ENCODE results near the gene ANXA11.

ANXA11 gene

DNA sequence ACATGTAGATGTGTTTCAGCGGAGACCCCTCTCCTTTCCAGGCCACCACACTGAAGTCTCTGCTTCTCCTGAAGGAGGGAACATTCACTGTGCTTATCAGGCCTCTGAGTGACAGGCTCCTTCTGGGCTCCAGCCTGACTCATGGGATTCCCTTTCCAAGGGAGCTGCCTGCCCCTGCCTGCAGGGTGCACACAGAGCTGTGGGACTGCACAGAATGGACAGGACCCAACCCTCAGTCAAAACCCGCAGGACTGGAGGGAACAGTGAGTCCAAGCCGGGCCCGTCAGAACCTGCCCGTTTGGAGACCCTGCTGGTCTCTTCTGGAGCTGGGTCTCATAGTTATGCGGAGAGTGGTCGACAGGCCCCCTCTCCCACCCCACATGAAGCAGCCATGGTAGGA is 40.2 kb downstream of the ANXA11 start:
- DNase-seq (ENCODE audit: low read depth), result no peak

DNA sequence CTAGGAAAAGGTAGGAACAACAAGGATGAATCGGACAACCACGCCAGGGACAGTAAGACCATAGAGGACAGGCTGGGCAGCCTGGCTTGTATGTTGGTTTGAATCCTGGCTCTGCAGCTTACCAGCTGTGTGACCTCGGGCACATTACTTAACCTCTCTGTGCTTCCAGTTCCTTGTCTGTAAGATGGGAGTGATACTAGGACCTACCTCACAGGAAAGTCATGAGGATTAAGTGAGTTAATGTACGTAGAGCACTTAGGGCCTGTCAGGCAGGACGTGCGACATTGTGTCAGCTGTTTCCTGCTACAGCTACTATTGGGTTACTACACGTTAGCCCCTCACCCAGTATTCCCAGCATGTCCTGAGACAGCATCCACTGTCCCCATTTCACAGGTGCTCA is 40.7 kb downstream of the ANXA11 start:
- DNase-seq (ENCODE audit: low read depth), result no peak

- no peak for DNase-seq (ENCODE audit: low read depth)
Observed at GRCh38 chr10:80163741-80164341, 41.5 kb downstream of the ANXA11 start.

DNA sequence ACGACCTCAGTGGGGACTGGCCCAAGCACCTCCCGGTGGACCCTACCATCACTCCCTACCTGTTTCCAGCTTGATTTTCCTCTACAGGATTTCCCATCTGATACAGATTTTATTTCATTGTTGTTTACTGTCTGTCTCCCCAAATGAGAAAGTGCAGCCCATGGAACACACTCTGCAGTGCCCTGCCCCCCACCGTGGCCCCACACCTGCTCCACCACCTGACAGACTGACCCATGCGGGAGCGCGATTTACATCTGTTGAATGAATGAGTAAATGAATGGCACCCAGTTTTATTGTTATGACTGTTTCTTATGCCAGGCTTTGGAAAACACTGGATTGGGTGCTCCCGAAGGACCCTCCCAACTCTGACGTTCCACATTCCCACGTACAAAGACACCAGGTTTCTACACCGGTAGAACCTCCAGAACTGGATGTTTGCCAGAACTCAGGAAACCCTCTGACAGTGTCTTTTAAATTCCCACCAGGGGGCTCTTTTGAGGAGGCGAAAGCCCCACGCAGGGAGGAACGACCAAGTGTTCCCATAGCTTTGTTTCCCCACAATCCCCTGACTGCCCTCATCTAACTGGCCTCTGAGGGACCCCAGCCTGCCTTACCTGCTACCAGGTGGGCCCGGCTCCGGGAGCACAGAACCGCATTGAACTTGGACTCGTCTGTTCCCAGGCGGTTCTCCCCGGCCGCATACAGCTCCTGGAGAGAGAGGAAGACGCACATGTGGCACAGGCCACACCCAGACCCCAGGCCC is 43.8 kb downstream of the ANXA11 start:
- DNase-seq (ENCODE audit: low read depth), result no peak

- no peak for DNase-seq (ENCODE audit: low read depth)
Observed at GRCh38 chr10:80160361-80161320, 44.7 kb downstream of the ANXA11 start.

DNA sequence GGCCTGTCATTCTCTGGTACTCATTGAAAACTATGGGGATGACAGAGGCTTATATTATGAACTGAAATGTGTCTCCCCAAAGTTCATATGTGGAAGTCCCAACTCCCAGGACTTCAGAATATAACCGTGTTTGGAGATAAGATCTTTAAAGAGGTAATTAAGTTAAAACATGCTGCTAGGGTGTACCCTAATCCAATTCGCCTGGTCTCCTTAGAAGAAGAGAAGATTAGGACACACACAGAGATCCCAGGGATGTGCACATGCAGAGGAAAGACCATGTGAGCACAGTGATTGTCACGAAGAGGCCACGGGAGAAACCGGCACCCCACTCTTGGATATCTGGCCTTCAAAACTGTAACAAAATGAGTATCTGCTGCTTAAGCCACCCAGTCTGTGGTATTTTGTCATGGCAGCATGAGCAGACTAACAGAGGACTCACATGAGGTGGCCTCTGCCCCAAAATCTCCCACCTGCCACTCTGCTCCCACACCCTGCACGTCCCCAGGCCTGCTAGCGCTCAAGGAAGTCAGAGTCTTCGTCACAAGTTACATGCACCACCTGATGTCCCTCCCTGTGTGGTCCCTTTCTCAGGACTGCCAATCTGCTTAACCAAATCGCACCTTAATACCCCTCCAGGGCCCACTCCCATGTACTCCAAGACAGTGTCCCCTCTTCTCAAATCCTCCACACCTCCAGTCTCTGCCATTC is 46.0 kb downstream of the ANXA11 start:
- no peak for DNase-seq (ENCODE audit: low read depth)

DNA sequence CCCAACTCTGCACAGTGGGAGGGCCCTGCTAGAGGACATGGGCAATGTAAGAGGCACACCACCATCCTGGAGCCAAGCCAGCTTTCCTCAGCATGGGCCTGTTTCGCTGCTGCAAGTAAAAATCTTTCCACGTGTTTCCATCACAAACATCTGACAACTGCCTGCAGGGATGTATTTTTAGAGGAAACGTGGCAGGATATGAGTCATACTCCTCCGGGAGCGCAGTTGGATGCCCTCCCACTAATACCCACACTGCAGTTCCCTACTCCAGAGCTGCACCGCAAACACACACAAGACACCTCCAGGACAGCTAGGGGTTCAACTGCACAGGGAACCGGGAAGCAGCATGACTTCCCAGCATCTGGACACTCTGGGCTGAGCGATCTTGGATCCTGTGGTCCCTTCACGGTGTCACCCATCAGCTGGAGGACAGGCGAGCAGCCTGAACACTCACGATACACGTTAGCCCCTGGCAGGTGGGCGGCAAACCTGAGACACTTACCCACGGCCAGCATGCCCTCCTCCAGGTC is 46.7 kb downstream of the ANXA11 start:
- DNase-seq (ENCODE audit: low read depth), result no peak

DNA sequence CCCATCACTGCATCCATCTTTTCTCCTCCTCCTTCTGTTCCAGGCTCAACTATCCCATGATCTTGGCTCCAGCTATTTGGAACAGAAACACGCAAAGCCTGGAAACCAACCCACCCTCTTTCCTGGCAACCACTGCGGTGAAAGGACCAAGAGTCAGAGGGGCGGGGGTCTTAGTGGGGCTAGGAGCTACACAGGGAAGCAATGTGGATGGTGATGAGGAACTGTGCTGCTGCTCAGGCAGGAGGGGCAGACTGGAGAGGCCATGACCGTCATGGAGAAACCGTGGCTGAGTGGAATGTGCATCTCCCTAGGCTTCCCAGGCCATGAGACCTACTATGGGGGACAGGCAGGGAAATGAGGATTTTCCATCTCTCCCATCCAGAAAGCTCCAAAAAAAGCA is 47.2 kb downstream of the ANXA11 start:
- DNase-seq (ENCODE audit: low read depth), result no peak

- no peak for DNase-seq (ENCODE audit: low read depth)
Observed at GRCh38 chr10:80157561-80157960, 47.8 kb downstream of the ANXA11 start.

DNA sequence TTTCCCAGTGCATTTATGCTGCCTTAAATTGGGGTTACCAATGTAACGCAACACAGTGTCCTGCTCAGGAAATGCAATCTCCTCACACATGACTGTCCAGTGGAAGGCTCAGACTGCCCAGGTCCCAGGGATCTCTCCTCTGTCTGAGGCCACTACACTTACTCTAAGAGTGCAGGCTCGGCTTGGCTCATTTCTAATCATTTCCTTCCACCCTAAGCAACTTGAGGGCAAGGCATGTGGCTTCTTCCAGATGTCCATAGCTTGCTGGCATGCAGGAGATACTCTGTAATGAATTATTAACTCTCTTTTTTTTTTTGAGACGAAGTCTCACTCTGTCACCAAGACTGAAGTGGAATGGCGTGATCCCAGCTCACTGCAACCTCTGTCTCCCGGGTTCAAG is 49.1 kb downstream of the ANXA11 start:
- DNase-seq (ENCODE audit: low read depth), result no peak

- no peak for DNase-seq (ENCODE audit: low read depth)
Observed at GRCh38 chr10:80155696-80156215, 49.6 kb downstream of the ANXA11 start.

GRCh38 chr10:80154978-80155695 is 50.2 kb downstream of the ANXA11 start:
- no peak for DNase-seq (ENCODE audit: low read depth)

GRCh38 chr10:80154626-80154977 is 50.7 kb downstream of the ANXA11 start:
- no peak for DNase-seq (ENCODE audit: low read depth)

DNA sequence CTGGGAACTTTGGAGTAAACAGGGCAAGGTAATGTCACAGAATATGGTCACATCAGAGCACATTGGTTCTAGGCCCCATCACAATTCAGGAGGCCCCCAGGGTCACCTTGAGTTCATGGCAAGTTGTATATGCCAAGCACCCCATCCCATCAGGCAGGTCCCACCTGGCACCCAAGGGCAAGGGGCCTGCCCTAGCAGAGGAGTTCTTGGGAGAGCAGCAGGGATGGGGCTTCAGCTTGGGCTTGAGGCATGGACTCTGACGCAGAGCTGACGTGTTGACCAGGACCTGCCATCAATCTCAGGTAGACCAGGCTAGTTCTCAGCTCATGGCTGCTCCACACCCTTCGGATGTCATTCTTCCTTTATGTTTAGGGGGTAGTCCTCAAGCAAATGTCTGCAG is 51.9 kb downstream of the ANXA11 start:
- no peak for DNase-seq (ENCODE audit: low read depth)

DNA sequence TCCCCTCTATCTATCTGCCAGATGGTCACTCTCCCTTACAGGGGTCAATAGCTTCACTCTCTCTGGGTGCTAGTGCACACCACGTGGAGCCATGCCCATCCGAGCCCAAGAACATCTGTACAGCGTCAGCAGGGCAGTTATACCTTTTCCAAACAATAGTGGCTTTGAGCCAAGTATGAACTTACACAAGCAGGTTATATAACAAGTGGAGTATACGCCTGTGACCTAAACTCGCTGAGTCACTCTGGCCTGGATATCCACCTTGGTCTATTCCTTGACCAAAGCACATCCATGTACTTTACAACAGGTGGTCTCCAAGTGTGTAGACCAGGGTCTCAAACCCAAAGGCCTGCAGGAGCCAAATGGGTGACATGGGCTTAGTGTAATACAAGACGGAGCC is 52.5 kb downstream of the ANXA11 start:
- no peak for DNase-seq (ENCODE audit: low read depth)

- no peak for DNase-seq (ENCODE audit: low read depth)
Observed at GRCh38 chr10:80150172-80150571, 55.2 kb downstream of the ANXA11 start.

DNA sequence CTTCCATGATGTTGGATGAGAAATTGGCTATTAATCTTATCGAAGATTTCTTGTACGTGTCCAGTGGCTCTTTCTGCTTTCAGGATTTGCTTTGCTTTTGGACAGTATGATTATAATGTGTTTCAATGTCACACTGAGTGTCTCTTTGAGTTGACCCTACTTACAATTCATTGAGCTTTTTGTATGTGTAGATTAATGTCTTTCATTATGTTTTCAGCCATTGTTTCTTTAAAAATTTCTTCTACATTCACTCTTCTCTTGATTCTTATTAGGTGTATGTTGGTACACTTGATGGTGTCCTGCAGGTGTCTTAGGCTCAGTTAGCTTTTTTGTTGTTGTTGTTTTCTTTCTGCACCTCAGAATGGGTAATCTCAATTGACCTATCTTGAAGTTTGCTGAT is 56.2 kb downstream of the ANXA11 start:
- DNase-seq (ENCODE audit: low read depth), result no peak

DNA sequence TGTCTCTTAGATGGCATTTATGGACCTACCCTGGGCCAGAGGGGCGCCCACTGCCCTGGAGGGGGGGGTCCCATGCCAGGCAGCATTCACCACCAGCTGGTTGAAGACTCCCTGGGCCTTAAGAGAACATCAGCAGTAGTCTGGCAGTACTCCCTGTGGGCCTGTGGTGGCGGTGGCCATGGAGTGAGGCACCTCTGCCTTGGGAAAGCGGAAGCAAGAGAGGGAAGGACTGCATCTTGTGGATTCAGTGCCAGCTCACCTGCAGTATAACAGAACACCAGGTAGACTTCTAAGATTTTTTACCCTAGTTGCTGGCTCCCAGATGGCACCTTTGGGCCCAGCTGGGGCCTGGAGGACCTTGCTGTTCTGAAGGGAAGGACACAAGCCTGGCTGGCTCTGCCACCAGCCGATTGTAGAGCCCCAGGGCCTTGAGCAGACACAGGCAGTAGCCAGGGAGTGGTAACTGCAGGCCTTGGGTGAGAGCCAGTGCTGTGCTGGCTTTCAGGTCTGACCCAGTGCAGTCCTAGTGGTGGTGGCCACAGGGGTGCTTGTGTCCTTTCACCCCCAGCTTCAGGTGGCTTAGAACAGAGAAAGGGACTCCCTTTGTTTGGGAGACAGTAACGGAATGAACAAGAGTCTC is 57.1 kb downstream of the ANXA11 start:
- no peak for DNase-seq (ENCODE audit: low read depth)

GRCh38 chr10:80146918-80147317 is 58.4 kb downstream of the ANXA11 start:
- DNase-seq (ENCODE audit: low read depth), result no peak
